ENCODE measurements around the gene ERBB4. TPM values are rescaled to one million over a fixed set of nuclear protein-coding genes. Genes with fewer than 3 reads are reported as not detected.

The ERBB4 gene
- total RNA-seq, 2 donors from 2014 or later, result 1.0 to 32.8 TPM

DNA sequence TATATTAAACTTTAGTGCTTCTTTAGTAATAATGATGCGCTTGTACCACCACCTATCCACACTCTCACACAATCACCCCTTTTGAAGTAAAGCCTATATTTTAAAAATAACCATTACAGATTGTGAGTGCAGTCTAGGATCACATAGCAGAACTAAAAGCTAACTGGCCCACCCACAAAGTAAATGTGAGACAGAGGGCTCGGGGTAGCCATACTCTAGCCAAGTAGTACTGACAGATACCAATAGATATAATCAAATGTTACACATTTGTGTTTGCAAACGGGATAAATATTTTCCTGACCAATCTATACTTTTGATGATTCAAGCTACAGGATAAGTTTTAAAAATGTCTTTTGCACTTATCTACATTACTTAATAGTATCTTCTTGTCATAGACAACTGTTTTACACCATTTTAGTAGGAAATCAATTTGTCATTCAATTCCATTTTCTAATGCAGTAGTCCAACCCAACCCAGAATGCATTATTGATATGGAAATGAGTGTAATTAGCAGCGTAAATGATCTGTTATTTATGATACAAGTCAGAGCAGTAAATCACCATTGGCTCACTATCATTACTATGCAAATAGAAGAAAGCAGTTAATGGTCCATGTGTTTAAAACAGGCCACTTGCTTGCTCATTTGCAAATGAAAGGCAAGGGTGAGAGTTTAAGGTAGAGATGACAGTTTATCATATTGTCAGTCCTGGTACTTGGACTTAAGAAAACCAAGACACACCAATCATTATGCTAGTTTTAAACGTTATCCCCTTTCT, 111.8 kb downstream of the ERBB4 start:
- H3K27me3 ChIP-seq (replicated peaks; ENCODE audit: insufficient read depth), result no peaks in the 10 kb centered on the region
- 77% methylated on average over 5 of the region's 5 CpGs for WGBS
- no peak for DNase-seq (ENCODE audit: low spot score)
- H3K27ac ChIP-seq, result no peak overlapping the region
- no peak overlapping the region for H3K4me3 ChIP-seq
- H3K36me3 ChIP-seq, result no peaks in the 10 kb centered on the region
- no peaks in the 10 kb centered on the region for H3K9me3 ChIP-seq
- TF ChIP-seq, protein P1, sequence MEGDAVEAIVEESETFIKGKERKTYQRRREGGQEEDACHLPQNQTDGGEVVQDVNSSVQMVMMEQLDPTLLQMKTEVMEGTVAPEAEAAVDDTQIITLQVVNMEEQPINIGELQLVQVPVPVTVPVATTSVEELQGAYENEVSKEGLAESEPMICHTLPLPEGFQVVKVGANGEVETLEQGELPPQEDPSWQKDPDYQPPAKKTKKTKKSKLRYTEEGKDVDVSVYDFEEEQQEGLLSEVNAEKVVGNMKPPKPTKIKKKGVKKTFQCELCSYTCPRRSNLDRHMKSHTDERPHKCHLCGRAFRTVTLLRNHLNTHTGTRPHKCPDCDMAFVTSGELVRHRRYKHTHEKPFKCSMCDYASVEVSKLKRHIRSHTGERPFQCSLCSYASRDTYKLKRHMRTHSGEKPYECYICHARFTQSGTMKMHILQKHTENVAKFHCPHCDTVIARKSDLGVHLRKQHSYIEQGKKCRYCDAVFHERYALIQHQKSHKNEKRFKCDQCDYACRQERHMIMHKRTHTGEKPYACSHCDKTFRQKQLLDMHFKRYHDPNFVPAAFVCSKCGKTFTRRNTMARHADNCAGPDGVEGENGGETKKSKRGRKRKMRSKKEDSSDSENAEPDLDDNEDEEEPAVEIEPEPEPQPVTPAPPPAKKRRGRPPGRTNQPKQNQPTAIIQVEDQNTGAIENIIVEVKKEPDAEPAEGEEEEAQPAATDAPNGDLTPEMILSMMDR (IDR thresholded peaks at IDR 0.05), result no peak
- TF ChIP-seq POLR2AphosphoS5 (IDR thresholded peaks at IDR 0.05), result no peak
- TF ChIP-seq POLR2A (IDR thresholded peaks at IDR 0.05), result no peak
- no peaks in the 10 kb centered on the region for H3K4me1 ChIP-seq (replicated peaks)
- intact Hi-C loops (cut with DNase I), result no loop called here

DNA sequence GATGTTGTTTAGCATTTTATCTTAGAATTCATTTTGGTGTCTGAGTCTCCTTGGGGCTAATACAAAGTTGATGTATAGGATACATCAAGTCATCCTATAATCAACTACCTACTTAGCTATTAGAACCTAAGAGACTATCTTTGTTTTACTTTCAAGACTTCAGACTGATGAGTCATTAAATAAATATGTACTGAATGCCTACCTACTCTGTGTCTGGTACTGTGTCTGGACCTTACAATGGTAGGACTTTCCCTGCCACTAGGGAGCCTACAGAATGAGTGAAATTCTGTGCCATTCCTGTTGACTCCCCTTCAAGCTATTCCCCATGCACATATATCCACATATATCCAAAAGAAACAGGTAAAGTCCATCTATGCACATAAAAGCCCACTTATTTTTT, 114.5 kb downstream of the ERBB4 start:
- H3K36me3 ChIP-seq, result no peaks in the 10 kb centered on the region
- intact Hi-C loops (cut with DNase I), result no loop called here
- H3K4me1 ChIP-seq (replicated peaks), result no peaks in the 10 kb centered on the region
- TF ChIP-seq POLR2A (IDR thresholded peaks at IDR 0.05), result no peak
- TF ChIP-seq, protein P1 (IDR thresholded peaks at IDR 0.05), result no peak
- no peak for TF ChIP-seq POLR2AphosphoS5 (IDR thresholded peaks at IDR 0.05)
- H3K27me3 ChIP-seq (replicated peaks; ENCODE audit: insufficient read depth), result no peaks in the 10 kb centered on the region
- H3K9me3 ChIP-seq, result no peaks in the 10 kb centered on the region
- no peak overlapping the region for H3K27ac ChIP-seq
- no peak overlapping the region for H3K4me3 ChIP-seq
- DNase-seq (ENCODE audit: low spot score), result no peak

DNA sequence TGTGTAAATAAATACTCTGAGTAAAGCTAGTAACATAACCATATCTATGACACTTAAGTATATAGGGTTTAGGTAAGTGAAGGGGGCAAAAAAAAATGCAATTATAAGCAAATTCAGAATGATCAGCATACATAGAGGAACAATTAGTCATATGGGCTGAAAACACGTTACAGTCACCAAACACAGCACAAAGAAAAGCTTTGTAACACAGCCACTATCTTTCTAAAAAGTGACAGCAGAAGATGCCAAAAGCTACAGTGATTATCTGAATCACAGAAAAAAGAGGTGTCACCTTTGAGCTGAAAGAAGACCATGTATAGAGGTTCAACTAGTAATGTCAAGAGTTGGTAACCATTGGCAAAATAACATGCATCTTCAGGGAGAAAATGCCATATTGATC, 115.5 kb downstream of the ERBB4 start:
- no peak for TF ChIP-seq POLR2A (IDR thresholded peaks at IDR 0.05)
- TF ChIP-seq, protein P1 (IDR thresholded peaks at IDR 0.05), result no peak
- TF ChIP-seq POLR2AphosphoS5 (IDR thresholded peaks at IDR 0.05), result no peak
- WGBS, result 43% methylated on average over 1 of the region's 1 CpG
- H3K4me3 ChIP-seq, result no peak overlapping the region

DNA sequence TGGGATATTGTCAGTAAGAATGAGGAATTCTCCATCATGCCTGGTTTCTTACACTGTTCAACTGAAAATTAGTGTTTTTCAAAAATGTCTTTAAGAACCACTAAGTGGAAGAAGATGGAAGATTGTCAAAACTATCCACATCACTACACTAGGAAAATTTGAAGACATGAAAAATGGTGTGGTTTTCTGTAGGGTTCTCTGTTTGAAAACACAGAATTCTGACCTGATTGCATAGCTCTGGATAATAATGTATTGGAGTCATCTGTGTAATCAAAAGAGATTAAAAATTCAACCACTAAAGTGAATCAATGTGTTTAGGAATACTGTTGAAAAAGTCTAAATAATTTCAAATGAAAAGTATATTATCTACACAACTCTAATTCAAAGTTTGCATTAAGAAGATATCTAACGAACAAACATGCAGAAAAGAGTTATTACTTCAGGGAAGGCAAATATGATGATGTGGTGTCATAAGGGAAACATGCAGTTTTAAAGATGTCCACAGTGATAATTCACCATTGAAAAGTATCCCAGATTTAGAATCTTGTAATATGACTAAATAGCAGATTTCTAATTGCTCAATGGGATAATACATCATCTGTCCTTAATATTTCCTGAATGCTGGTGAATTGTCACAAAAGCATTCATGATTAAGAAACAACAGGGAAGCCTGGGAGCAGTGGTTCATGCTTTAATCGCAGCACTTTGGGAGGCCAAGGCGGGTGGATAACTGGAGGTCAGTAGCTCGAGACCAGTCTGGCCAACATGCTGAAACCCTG, 116.9 kb downstream of the ERBB4 start:
- DNase-seq (ENCODE audit: low spot score), result no peak
- H3K36me3 ChIP-seq, result no peaks in the 10 kb centered on the region
- H3K9me3 ChIP-seq, result no peaks in the 10 kb centered on the region
- intact Hi-C loops (cut with DNase I), result no loop called here
- H3K27ac ChIP-seq, result no peak overlapping the region
- 83% methylated on average over 4 of the region's 4 CpGs for WGBS
- H3K27me3 ChIP-seq (replicated peaks; ENCODE audit: insufficient read depth), result no peaks in the 10 kb centered on the region
- H3K4me3 ChIP-seq, result no peak overlapping the region
- TF ChIP-seq, protein P1 (IDR thresholded peaks at IDR 0.05), result no peak
- no peak for TF ChIP-seq POLR2A (IDR thresholded peaks at IDR 0.05)
- no peak for TF ChIP-seq POLR2AphosphoS5 (IDR thresholded peaks at IDR 0.05)
- H3K4me1 ChIP-seq (replicated peaks), result no peaks in the 10 kb centered on the region

More for the DNA sequence above, 115.5 kb downstream of the ERBB4 start:
- H3K9me3 ChIP-seq, result no peaks in the 10 kb centered on the region
- intact Hi-C loops (cut with DNase I), result no loop called here
- no peaks in the 10 kb centered on the region for H3K36me3 ChIP-seq
- no peak for DNase-seq (ENCODE audit: low spot score)
- no peak overlapping the region for H3K27ac ChIP-seq
- H3K4me1 ChIP-seq (replicated peaks), result no peaks in the 10 kb centered on the region
- no peaks in the 10 kb centered on the region for H3K27me3 ChIP-seq (replicated peaks; ENCODE audit: insufficient read depth)

Measured in prostate gland (tissue), 2 donors.